ENCODE results near the gene SVOPL. TPM values are rescaled to one million over a fixed set of nuclear protein-coding genes. Genes with fewer than 3 reads are reported as not detected.

Gene SVOPL
- total and polyA plus RNA-seq, 10 of the 15 experiments (the other 5 are each of a cell fraction or from before 2014, with no cell fraction given) = 0.15 TPM; not detected in 9

DNA sequence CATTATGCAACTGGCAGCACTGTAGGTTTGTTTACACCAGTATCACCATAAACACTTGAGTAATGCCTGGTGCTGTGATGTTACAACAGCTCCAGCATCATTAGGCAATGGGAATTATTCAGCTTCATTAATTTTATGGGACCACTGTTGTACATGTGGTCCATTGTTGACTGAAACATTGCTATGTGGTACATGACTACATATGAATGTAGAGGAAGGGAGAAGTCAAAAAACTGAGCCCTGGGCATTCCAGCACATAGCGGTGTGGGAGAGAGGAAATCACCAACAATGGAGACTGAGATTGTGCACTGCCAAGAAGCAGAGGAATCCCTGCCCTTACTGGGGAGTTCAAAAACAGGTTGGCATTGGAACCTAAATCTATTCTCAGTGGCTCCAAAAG lies 152.1 kb downstream of the SVOPL start:
- H2AFZ ChIP-seq (ENCODE audit: control insufficient read depth, low read depth, low read length) = no peak overlapping the region
- no peaks in the 10 kb centered on the region; the same call in 1 of the 3 replicates for H3K9me3 ChIP-seq (replicated peaks; ENCODE audit: control insufficient read depth, insufficient read depth, low read length)
- SMC1A ChIA-PET (ENCODE audit: uncharacterized antibody, unreplicated experiment) = interaction anchor here (1.1 to 2.0 kb wide), 3 partner anchors 9 to 82 kb away, joined by 3 to 5 read pairs (median 3); no protein-coding TSS in a partner anchor
- RAD21 ChIA-PET (ENCODE audit: unreplicated experiment) = interaction anchor here (1.1 kb wide), 1 partner anchor 9 kb away, joined by 3 read pairs; no protein-coding TSS in a partner anchor
- no peaks in the 10 kb centered on the region for H3K79me2 ChIP-seq (ENCODE audit: control insufficient read depth, insufficient read depth, low read length)
- H3K27me3 ChIP-seq (replicated peaks in 1 of 2; ENCODE audit: control insufficient read depth in 2 of 2, insufficient read depth in 2 of 2, low read length in 1 of 2) = no peaks in the 10 kb centered on the region
- BruUV-seq (replicated peaks) = no TSS peak
- no peak overlapping the region for H3K4me2 ChIP-seq (ENCODE audit: control insufficient read depth, insufficient read depth)
- FAIRE-seq (no peak), DNase-seq (ENCODE audit: low read depth, low spot score) (no peak), ATAC-seq (no peak)
- no peak overlapping the region for H3K4me3 ChIP-seq
- no peak overlapping the region for H3K9ac ChIP-seq (ENCODE audit: control insufficient read depth, insufficient read depth, low read length)
- no peaks in the 10 kb centered on the region for H3K4me1 ChIP-seq (ENCODE audit: control insufficient read depth, insufficient read depth, low read length)
- H3K36me3 ChIP-seq (ENCODE audit: control insufficient read depth in 2 of 2, insufficient read depth in 2 of 2, low read length in 1 of 2) = peaks cover 0 to 17% of the 10 kb centered on the region in 2 experiments
- POLR2A ChIA-PET = no interaction called here
- CTCF ChIA-PET = no interaction called here
- H4K20me1 ChIP-seq (ENCODE audit: control insufficient read depth, insufficient read depth) = no peaks in the 10 kb centered on the region
- 100% methylated on average over 1 of the region's 1 CpG for WGBS (ENCODE audit: insufficient coverage, insufficient replicate concordance, low lambda C conversion rate, missing lambda C conversion rate)
- in situ Hi-C loops (cut with MboI) (no loop called here), intact Hi-C loops (cut with micrococcal nuclease; ENCODE audit: unreplicated experiment) (loop anchor here (10.0 kb wide), 1 partner anchor 384 kb away; no protein-coding TSS in a partner anchor)
- no peak overlapping the region for H3K27ac ChIP-seq (ENCODE audit: control insufficient read depth, insufficient read depth)
- TF ChIP-seq LARP7 (IDR thresholded peaks at IDR 0.05) (no peak), CHD4 (IDR thresholded peaks at IDR 0.05) (no peak), BACH1 (IDR thresholded peaks at IDR 0.05; ENCODE audit: borderline replicate concordance) (no peak), EZH2 (IDR thresholded peaks at IDR 0.05; ENCODE audit: borderline replicate concordance, control insufficient read depth, low read depth, low read length) (no peak)
- TF ChIP-seq, protein P1, sequence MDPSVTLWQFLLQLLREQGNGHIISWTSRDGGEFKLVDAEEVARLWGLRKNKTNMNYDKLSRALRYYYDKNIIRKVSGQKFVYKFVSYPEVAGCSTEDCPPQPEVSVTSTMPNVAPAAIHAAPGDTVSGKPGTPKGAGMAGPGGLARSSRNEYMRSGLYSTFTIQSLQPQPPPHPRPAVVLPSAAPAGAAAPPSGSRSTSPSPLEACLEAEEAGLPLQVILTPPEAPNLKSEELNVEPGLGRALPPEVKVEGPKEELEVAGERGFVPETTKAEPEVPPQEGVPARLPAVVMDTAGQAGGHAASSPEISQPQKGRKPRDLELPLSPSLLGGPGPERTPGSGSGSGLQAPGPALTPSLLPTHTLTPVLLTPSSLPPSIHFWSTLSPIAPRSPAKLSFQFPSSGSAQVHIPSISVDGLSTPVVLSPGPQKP (IDR thresholded peaks at IDR 0.05; ENCODE audit: low read depth, low read length) = no peak

DNA sequence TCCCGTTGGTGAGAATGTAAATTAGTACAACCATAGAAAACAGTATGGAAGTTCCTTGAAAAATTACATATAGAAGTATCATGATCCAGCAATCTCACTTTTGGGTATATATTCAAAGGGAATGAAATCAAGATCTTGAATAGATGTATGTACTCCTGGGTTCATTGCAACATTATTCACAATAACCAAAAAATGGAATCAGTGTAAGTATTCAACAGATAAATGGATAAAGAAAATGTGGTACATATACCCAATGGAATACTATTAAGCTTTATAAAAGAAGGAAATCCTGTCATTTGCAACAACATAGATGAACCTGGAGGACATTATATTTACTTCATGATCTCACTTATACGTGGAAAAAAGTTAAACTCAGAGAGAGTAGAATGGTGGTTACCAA lies 154.3 kb downstream of the SVOPL start:
- Histone ChIP-seq H3K4me3 (no peak overlapping the region), H3K9ac (ENCODE audit: control insufficient read depth, insufficient read depth, low read length) (no peak overlapping the region), H3K27ac (ENCODE audit: control insufficient read depth, insufficient read depth) (no peak overlapping the region), H3K4me2 (ENCODE audit: control insufficient read depth, insufficient read depth) (no peak overlapping the region), H4K20me1 (ENCODE audit: control insufficient read depth, insufficient read depth) (no peaks in the 10 kb centered on the region), H3K9me3 (replicated peaks; ENCODE audit: control insufficient read depth, insufficient read depth, low read length) (no peaks in the 10 kb centered on the region; the same call in 2 of the 3 replicates), H3K27me3 (replicated peaks in 1 of 2; ENCODE audit: control insufficient read depth in 2 of 2, insufficient read depth in 2 of 2, low read length in 1 of 2) (no peaks in the 10 kb centered on the region), H3K36me3 (ENCODE audit: control insufficient read depth in 2 of 2, insufficient read depth in 2 of 2, low read length in 1 of 2) (peaks cover 0 to 14% of the 10 kb centered on the region in 2 experiments; a peak in 3 of 4 replicates), H3K4me1 (ENCODE audit: control insufficient read depth, insufficient read depth, low read length) (peaks cover 4% of the 10 kb centered on the region), H3K79me2 (ENCODE audit: control insufficient read depth, insufficient read depth, low read length) (no peaks in the 10 kb centered on the region), H2AFZ (ENCODE audit: control insufficient read depth, low read depth, low read length) (no peak overlapping the region)
- ATAC-seq = no peak
- CTCF ChIA-PET = no interaction called here
- no peak for TF ChIP-seq EP300 (IDR thresholded peaks at IDR 0.05; ENCODE audit: borderline replicate concordance in 1 of 2, control insufficient read depth in 1 of 2, low read depth in 2 of 2, low read length in 2 of 2)
- no peak for TF ChIP-seq TARDBP (IDR thresholded peaks at IDR 0.05; ENCODE audit: borderline replicate concordance)
- no peak for TF ChIP-seq TCF3 (IDR thresholded peaks at IDR 0.05; ENCODE audit: borderline replicate concordance, insufficient read depth, low read depth, low read length)
- no peak for TF ChIP-seq SREBF1 (IDR thresholded peaks at IDR 0.05; ENCODE audit: low read length)
- TF ChIP-seq, protein P2, sequence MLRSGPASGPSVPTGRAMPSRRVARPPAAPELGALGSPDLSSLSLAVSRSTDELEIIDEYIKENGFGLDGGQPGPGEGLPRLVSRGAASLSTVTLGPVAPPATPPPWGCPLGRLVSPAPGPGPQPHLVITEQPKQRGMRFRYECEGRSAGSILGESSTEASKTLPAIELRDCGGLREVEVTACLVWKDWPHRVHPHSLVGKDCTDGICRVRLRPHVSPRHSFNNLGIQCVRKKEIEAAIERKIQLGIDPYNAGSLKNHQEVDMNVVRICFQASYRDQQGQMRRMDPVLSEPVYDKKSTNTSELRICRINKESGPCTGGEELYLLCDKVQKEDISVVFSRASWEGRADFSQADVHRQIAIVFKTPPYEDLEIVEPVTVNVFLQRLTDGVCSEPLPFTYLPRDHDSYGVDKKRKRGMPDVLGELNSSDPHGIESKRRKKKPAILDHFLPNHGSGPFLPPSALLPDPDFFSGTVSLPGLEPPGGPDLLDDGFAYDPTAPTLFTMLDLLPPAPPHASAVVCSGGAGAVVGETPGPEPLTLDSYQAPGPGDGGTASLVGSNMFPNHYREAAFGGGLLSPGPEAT (IDR thresholded peaks at IDR 0.05; ENCODE audit: low read depth) = no peak
- TF ChIP-seq POU2F2 (IDR thresholded peaks at IDR 0.05; ENCODE audit: borderline replicate concordance, low read depth, low read length) = no peak
- TF ChIP-seq LARP7 (IDR thresholded peaks at IDR 0.05) = no peak
- TF ChIP-seq SIX5 (IDR thresholded peaks at IDR 0.05; ENCODE audit: low read depth, low read length, severe bottlenecking) = no peak
- no peak for TF ChIP-seq POLR2AphosphoS2 (IDR thresholded peaks at IDR 0.05; ENCODE audit: low read depth, low read length)
- RAD21 ChIA-PET (ENCODE audit: unreplicated experiment) = no interaction called here
- DNase-seq (ENCODE audit: low read depth, low spot score) = no peak
- no peak for FAIRE-seq
- 100% methylated on average over 2 of the region's 2 CpGs for WGBS (ENCODE audit: insufficient coverage, insufficient replicate concordance, low lambda C conversion rate, missing lambda C conversion rate)
- SMC1A ChIA-PET (ENCODE audit: uncharacterized antibody, unreplicated experiment) = interaction anchor here (1.5 kb wide), 1 partner anchor 18 kb away, joined by 4 read pairs; no protein-coding TSS in a partner anchor
- intact Hi-C loops (cut with micrococcal nuclease; ENCODE audit: unreplicated experiment) (loop anchor here (10.0 kb wide), 1 partner anchor 382 kb away; no protein-coding TSS in a partner anchor), in situ Hi-C loops (cut with MboI) (no loop called here)
- no TSS peak for BruUV-seq (replicated peaks)
- POLR2A ChIA-PET = no interaction called here
